ENCODE data around the gene ADM5. TPM values are rescaled to one million over a fixed set of nuclear protein-coding genes. Genes with fewer than 3 reads are reported as not detected.
A peak's percentile ranks its signal among the peaks of the same experiment; 100 is the strongest.

ADM5 gene
- total and polyA plus RNA-seq, 10 of the 15 experiments (the other 5 are each of a cell fraction or from before 2014, with no cell fraction given): 0.05 to 6.0 (median 1.2) TPM; not detected in 1

DNA sequence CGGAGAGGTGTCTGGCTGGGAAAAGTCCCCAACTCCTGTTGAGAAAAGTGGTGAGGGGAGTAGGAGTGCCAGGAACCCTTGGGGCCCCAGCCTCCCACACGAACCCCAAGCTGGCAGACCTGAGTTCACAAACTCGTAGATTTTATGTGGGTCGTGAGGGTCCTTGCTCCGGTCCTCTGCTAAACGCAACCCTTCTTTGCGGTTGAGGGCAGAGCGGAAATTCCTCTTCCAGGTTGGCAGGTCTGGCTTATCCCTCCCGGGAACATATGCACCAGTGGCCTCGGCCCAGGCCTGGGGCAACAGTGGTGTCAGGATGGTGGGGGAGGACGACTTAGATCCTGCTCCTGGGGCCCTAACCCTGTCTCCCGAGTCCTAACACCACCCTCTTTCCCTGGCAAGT, 26.2 kb upstream of the ADM5 start (continued):
- no peak for TF ChIP-seq ZBED1 (IDR thresholded peaks at IDR 0.05; ENCODE audit: borderline replicate concordance)
- TF ChIP-seq NFIC (IDR thresholded peaks at IDR 0.05; ENCODE audit: low read depth, low read length): no peak
- TF ChIP-seq POU2F2 (IDR thresholded peaks at IDR 0.05; ENCODE audit: borderline replicate concordance, low read depth, low read length): no peak
- TF ChIP-seq MXI1 (IDR thresholded peaks at IDR 0.05; ENCODE audit: low read depth, low read length): no peak
- no peak for TF ChIP-seq POLR2AphosphoS2 (IDR thresholded peaks at IDR 0.05; ENCODE audit: low read depth, low read length)

DNA sequence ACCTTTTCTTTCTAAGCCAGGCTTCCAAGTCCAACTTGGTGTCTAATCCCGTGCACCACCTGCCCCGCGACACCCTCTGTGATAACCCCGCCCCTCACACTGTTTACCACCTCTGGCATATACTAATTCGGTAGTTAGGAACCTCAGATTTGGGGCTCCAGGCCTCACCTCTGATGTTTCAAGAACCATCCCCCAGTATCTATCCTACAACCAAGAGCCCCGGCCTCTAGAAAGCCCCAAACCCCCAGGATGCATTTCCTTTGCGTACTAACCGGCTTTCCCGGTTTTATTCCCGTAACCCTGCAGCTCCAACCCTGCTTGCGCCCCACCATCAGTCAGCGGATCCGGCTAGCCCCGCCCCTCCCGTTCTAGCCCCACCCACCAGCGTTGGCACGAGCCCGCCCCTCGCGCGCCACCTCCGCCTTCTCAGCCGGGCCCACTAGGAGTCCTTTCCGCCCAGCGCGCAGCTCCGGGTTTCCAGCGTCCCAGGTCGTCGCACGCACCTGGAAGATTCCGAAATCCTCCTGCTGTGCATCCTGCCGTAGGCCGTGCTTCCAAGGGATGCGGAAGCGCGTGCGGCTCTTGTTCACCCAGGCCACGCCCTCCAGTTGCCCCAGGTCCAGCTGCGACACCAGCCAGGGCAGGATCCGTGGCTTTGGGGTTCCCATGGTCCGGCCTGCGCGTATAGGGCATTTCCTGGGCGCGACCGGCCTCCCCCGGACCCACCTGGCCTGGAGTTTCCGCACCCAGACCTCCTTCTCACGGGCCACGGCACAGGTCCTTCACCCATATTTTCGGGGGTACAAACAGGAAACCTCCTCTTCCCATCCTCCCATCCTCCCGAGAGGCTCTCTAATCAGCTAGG, 25.0 kb upstream of the ADM5 start:
- RAD21 ChIA-PET (ENCODE audit: unreplicated experiment): interaction anchor here (0.6 to 3.4 kb wide), 9 partner anchors 9 to 224 kb away, joined by 3 to 34 read pairs (median 5); partner anchors contain the start of genes NOSIP, PRMT1, RRAS and SCAF1
- POLR2A ChIA-PET: interaction anchor here (0.6 to 6.0 kb wide), 14 partner anchors 12 to 536 kb away, joined by 3 to 126 read pairs (median 5); partner anchors contain the start of genes AP2A1, MED25, NOSIP and PRMT1
- H2AFZ ChIP-seq (ENCODE audit: control insufficient read depth, low read depth, low read length): peak overlapping the region; percentile 40
- peaks cover 4% of the 10 kb centered on the region for H4K20me1 ChIP-seq (ENCODE audit: control insufficient read depth, insufficient read depth)
- in situ Hi-C loops (cut with MboI) (loop anchor here (5.0 kb wide), 1 partner anchor 167 kb away; the partner anchor contains the start of gene RPS11), intact Hi-C loops (cut with micrococcal nuclease; ENCODE audit: unreplicated experiment) (loop anchor here (2.0 kb wide), 1 partner anchor 22 kb away; the partner anchor contains the start of gene SCAF1)
- peaks cover 12 to 20% of the 10 kb centered on the region in 2 experiments for H3K36me3 ChIP-seq (ENCODE audit: control insufficient read depth in 2 of 2, insufficient read depth in 2 of 2, low read length in 1 of 2)
- BruUV-seq (replicated peaks): TSS peak; percentile 75
- FAIRE-seq: no peak
- H3K79me2 ChIP-seq (ENCODE audit: control insufficient read depth, insufficient read depth, low read length): peaks cover 36% of the 10 kb centered on the region
- peak overlapping the region; percentile 99 for H3K4me3 ChIP-seq
- DNase-seq (ENCODE audit: low read depth, low spot score): no peak
- no peaks in the 10 kb centered on the region for H3K9me3 ChIP-seq (replicated peaks; ENCODE audit: control insufficient read depth, insufficient read depth, low read length)
- 2% methylated on average over 51 of the region's 53 CpGs for WGBS (ENCODE audit: insufficient coverage, insufficient replicate concordance, low lambda C conversion rate, missing lambda C conversion rate)
- CTCF ChIA-PET: interaction anchor here (0.6 to 5.5 kb wide), 7 partner anchors 11 to 706 kb away, joined by 3 to 80 read pairs (median 7); partner anchors contain the start of genes PRMT1, RRAS and SCAF1
- peak; percentile 83 for ATAC-seq
- peak overlapping the region; percentile 97 for H3K9ac ChIP-seq (ENCODE audit: control insufficient read depth, insufficient read depth, low read length)
- no peaks in the 10 kb centered on the region for H3K27me3 ChIP-seq (replicated peaks in 1 of 2; ENCODE audit: control insufficient read depth in 2 of 2, insufficient read depth in 2 of 2, low read length in 1 of 2)
- H3K4me2 ChIP-seq (ENCODE audit: control insufficient read depth, insufficient read depth): peak overlapping the region; percentile 91
- peak overlapping the region; percentile 91 for H3K27ac ChIP-seq (ENCODE audit: control insufficient read depth, insufficient read depth)
- SMC1A ChIA-PET (ENCODE audit: uncharacterized antibody, unreplicated experiment): interaction anchor here (0.6 to 2.2 kb wide), 8 partner anchors 11 to 71 kb away, joined by 3 to 9 read pairs (median 6); partner anchors contain the start of gene RRAS
- peaks cover 14% of the 10 kb centered on the region for H3K4me1 ChIP-seq (ENCODE audit: control insufficient read depth, insufficient read depth, low read length)
- TF ChIP-seq IRF4 (IDR thresholded peaks at IDR 0.05; ENCODE audit: low read depth, low read length) (no peak), HDAC6 (IDR thresholded peaks at IDR 0.05; ENCODE audit: unreplicated experiment) (no peak), SUPT20H (IDR thresholded peaks at IDR 0.05; ENCODE audit: borderline replicate concordance, control insufficient read depth, low read depth, low read length) (no peak), ZNF622 (IDR thresholded peaks at IDR 0.05) (no peak), RUNX3 (IDR thresholded peaks at IDR 0.05; ENCODE audit: low read length) (no peak)
- TF ChIP-seq, protein P1, sequence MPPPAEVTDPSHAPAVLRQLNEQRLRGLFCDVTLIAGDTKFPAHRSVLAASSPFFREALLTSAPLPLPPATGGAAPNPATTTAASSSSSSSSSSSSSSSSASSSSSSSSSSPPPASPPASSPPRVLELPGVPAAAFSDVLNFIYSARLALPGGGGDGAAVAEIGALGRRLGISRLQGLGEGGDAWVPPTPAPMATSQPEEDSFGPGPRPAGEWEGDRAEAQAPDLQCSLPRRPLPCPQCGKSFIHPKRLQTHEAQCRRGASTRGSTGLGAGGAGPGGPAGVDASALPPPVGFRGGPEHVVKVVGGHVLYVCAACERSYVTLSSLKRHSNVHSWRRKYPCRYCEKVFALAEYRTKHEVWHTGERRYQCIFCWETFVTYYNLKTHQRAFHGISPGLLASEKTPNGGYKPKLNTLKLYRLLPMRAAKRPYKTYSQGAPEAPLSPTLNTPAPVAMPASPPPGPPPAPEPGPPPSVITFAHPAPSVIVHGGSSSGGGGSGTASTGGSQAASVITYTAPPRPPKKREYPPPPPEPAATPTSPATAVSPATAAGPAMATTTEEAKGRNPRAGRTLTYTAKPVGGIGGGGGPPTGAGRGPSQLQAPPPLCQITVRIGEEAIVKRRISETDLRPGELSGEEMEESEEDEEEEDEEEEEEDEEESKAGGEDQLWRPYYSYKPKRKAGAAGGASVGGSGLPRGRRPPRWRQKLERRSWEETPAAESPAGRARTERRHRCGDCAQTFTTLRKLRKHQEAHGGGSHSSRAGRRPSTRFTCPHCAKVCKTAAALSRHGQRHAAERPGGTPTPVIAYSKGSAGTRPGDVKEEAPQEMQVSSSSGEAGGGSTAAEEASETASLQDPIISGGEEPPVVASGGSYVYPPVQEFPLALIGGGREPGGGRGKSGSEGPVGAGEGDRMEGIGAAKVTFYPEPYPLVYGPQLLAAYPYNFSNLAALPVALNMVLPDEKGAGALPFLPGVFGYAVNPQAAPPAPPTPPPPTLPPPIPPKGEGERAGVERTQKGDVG (CRISPR knock-in tag; IDR thresholded peaks at IDR 0.05): no peak
- TF ChIP-seq, protein P2, sequence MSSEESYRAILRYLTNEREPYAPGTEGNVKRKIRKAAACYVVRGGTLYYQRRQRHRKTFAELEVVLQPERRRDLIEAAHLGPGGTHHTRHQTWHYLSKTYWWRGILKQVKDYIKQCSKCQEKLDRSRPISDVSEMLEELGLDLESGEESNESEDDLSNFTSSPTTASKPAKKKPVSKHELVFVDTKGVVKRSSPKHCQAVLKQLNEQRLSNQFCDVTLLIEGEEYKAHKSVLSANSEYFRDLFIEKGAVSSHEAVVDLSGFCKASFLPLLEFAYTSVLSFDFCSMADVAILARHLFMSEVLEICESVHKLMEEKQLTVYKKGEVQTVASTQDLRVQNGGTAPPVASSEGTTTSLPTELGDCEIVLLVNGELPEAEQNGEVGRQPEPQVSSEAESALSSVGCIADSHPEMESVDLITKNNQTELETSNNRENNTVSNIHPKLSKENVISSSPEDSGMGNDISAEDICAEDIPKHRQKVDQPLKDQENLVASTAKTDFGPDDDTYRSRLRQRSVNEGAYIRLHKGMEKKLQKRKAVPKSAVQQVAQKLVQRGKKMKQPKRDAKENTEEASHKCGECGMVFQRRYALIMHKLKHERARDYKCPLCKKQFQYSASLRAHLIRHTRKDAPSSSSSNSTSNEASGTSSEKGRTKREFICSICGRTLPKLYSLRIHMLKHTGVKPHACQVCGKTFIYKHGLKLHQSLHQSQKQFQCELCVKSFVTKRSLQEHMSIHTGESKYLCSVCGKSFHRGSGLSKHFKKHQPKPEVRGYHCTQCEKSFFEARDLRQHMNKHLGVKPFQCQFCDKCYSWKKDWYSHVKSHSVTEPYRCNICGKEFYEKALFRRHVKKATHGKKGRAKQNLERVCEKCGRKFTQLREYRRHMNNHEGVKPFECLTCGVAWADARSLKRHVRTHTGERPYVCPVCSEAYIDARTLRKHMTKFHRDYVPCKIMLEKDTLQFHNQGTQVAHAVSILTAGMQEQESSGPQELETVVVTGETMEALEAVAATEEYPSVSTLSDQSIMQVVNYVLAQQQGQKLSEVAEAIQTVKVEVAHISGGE (CRISPR knock-in tag; IDR thresholded peaks at IDR 0.05): no peak
- TF ChIP-seq, protein P3, sequence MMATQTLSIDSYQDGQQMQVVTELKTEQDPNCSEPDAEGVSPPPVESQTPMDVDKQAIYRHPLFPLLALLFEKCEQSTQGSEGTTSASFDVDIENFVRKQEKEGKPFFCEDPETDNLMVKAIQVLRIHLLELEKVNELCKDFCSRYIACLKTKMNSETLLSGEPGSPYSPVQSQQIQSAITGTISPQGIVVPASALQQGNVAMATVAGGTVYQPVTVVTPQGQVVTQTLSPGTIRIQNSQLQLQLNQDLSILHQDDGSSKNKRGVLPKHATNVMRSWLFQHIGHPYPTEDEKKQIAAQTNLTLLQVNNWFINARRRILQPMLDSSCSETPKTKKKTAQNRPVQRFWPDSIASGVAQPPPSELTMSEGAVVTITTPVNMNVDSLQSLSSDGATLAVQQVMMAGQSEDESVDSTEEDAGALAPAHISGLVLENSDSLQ (IDR thresholded peaks at IDR 0.05): peak; percentile 41; the same call in 1 of the 2 replicates
